HG02970 (cell line): ENCODE data around the gene WDTC1.

Experiments
- ATAC-seq: cut with Tn5 transposase; IDR thresholded peaks from one replicate; pipeline ENCODE4 v1.9.1; 2021; ENCODE audit warnings: mild to moderate bottlenecking, moderate library complexity, moderate number of reproducible peaks; ENCODE audit not compliant: unreplicated experiment, low FRiP score

The WDTC1 gene

DNA sequence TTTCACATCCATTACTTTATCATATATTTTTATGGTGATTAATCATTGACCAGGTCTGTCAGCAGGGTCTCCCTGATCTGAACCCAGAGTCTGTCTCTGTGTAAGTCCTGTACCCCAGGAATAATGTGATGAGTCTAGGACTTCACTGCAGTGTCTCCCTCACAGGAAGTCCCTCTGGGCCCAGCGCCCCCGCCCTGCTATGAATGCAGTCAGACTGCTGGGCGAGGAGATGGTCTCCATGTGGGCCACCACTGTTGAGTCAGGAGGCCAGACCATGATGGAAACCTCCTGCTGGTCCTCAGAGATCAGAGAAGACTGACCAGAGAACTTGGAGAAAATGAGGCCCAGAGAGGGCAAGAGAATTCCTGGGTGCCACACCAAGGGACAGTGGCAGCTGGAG, 97.0 kb downstream of the WDTC1 start:
- ATAC-seq, result no peak

DNA sequence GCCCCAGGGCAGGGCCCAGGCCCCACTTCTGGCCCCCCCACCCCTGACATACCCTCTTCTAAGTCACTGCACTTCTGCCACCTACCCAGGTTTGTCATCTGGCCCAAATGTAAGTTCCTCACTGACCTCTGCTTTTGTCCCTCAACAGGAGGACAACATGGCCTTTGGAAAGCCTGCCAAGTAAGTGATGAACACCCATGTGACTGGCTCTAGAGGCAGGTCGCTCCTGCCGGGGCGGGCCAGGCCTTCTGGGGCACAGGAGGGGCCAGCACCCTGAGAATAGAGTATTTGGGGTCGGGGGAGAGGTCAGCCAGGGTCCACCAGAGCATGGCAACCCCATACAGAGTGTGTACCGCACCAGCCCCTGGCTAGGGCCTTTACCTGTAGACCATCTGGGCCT, 97.5 kb downstream of the WDTC1 start:
- ATAC-seq, result no peak

DNA sequence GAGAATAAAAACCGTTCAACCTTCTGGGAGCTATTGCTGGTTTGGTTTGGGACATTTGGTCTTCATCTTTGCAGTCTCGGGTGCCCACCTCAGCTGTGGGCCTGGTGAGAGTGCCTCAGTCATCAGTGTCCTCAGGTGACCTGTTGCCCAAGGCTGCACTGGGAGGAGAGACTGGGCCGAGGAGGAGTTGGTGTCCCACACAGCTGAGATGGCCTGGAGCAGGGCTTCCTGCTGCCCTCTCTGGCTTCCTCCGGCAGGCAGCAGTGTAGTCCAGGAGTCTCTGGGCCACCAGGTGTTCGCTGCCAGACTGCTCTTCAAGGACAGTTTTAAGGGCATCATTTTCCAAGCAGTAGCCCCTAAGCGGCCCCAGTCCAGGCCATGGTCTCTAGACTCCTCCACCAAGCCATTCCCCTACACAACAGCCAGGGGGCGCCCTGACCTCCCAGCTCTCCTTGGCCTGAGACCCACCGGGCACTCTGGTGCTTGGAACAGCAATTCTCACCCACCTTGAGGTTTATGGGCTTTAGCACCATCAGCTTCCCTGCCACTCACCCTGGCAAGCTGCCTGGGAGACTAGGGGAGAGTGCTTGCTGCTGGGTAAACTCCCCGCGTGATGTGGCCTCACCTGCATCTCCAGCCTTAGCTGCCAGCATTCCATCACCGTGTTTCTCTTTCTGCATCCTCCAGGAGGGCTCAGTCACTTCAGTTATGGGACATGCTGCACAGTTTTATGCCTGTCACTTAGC, 98.3 kb downstream of the WDTC1 start:
- no peak for ATAC-seq

DNA sequence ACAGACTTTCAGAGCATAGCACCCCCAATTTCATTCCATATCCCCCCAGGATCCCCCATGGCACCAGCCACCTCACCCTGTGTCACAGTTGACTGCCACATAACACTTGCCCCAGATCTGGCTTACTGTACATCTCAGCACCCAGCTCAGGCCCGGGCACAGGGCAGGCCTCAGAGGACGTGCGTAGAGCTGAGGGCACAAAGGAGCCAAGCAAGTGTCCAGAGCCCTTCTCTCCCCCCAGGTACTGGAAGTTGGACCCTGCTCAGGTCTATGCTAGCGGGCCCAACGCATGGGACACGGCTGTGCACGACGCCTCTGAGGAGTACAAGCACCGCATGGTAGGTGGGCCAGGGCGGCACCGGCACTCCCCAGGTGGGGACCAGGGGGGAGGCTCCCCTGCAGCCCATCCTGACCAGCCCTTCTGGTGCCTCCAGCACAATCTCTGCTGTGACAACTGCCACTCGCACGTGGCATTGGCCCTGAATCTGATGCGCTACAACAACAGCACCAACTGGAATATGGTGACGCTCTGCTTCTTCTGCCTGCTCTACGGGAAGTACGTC, 99.4 kb downstream of the WDTC1 start:
- no peak for ATAC-seq

DNA sequence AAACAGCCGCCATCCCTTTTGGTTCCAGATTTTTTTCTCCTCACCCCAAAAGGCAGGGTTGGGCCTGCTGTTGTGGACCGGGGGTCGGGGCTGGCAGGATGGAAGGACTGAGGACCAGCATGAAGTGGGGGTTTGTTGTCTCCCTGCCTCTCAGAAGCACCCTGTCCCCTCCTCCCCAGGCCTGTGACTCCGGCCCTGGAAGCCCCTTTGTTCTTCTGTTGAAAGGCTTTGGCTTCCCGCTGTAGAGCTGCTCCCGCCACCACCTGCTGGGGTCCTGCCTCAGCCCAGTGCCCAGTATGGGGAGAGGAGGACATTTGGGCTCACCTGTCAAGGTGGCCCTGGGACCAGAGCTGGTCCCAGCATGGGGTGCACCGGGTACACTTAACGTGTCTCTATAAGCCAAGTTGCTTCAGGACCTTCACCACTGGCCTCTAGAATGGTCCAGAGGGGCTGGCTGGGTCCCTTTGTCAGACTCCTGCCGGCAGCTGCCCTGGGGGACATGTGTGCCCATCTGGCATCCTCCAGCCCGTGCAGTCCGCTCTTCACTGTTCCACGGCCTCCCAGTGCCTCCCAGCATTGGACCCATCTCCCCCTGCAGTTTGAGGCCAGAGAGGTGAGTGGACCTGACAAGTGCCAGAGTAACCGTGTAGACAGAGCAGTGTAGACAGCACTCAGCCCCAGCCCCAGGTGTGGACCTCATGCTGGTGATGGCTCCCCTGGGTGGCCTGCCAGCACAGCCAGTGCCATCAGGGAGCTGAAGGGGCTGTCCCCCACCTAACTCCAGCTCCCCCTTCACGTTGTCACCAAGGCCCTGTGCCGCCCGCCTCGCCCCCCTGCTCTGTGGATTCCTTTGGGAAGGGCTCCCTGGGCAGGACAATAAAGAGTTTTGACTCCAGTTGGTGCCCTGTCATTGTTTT, 101.3 kb downstream of the WDTC1 start:
- no peak for ATAC-seq

DNA sequence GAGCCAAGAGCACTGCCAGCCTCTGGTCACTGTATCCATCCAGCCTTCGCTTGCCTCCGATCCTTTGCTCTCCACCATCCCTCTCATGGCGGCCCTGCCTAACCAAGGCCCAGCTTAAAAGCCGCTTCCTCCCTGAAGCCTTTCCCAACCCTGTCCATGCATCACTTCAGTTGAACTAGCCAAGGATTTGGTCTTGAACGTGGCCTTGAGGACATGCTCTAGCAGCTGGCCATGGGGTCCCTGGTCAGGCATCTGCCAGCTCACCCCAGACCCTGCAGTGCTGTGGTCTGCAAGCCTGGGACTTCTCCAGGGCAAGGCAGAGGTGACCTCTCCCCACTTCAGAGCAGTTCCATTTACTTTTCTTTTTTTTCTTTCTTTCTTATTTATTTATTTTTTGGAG, 102.3 kb downstream of the WDTC1 start:
- no peak for ATAC-seq

DNA sequence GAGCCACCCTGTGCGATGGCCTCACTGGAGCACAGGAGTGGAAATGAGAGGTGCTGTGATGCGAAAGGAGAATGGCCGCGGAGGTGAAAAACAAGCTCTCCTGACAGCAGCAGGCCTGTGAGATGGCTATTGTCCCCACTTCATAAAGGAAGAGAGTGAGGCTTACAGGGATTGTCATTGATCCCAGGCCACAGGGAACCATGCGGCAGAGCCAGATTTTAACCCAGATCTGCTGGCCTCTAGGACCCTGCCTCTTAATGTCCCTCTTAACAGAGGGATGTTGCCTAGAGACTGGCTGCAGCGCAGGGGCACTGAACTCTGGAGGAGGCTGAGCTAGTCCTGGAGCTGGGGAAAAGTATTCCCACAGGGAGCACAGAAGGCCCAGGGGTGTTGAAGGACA, 104.3 kb downstream of the WDTC1 start:
- ATAC-seq, result no peak

DNA sequence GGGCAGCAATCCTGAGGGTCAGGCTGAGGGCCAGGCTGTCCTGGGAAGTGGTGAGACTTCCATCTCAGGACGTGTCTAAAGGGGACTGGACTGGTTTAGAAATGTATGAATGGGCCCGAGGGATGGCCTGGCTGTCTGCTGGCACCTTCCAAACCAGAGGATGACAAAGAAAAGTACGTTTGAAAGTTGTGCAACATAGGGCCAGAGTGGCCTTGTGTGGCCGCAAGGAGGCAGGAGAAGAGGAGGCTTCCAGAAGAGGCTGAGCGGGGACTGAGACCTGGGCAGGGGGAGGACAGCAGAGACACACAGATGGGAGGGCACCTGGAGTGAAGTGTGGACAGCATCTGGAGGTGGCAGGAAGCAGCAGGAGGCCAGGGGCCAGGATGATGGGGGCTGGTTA, 104.8 kb downstream of the WDTC1 start:
- no peak for ATAC-seq

DNA sequence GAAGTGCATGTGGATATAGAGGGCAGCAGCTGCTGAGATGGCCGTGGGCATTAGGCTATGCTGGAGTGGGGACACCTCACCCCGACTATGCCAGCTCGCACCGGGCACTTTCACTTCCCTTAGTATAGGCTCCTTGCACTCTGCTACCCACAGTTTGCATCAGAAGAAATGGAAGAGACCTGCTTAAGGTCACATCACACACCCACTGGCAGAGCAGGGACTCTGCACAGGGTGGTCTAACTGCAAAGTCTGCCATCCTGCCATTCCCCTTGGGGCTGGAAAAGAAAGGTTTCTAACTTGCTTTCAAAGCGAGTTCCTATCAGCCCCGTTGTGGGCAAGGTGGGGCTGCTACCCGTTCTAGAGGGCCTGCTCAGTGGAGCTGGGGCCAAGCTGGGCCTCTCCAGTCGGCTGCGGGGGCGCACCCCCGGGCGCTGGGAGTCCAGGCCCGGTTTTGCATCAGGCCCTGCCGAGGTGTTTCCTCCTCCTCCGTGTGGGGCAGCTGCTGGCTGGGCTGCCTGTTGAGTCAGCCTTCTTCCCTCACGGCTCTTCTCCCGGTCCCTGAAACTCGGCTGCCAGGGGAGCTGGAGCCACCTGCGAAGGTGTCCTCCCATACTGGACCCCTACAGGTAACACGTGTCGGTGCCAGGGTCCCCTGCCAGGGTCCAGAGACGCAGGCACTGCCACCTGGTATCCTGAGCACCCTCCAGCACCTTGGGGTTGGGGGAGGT, 107.3 kb downstream of the WDTC1 start, which contains the start of gene SYTL1:
SYTL1 (plus strand) TSS at position 498 of the 728 bp plus-strand sequence. CDS start 3,313 bp downstream, outside the sequence.
- no peak for ATAC-seq

DNA sequence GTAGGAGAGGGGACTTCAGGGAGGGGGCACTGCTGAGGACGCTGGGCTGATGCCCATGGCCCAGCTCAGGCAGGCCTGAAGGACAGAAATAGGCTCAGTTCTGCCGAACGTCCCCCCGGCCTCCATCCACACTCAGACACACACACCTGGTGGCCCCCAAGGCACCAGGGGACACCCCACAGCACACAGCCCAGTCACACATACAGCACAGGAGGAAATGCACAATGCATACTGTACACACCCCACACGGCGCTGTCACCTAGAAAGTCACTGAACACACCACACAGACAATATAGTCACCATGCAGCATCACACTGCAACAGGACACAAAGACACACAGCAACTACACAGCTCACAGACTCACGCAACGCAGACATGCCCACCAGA, 108.0 kb downstream of the WDTC1 start:
- no peak for ATAC-seq

DNA sequence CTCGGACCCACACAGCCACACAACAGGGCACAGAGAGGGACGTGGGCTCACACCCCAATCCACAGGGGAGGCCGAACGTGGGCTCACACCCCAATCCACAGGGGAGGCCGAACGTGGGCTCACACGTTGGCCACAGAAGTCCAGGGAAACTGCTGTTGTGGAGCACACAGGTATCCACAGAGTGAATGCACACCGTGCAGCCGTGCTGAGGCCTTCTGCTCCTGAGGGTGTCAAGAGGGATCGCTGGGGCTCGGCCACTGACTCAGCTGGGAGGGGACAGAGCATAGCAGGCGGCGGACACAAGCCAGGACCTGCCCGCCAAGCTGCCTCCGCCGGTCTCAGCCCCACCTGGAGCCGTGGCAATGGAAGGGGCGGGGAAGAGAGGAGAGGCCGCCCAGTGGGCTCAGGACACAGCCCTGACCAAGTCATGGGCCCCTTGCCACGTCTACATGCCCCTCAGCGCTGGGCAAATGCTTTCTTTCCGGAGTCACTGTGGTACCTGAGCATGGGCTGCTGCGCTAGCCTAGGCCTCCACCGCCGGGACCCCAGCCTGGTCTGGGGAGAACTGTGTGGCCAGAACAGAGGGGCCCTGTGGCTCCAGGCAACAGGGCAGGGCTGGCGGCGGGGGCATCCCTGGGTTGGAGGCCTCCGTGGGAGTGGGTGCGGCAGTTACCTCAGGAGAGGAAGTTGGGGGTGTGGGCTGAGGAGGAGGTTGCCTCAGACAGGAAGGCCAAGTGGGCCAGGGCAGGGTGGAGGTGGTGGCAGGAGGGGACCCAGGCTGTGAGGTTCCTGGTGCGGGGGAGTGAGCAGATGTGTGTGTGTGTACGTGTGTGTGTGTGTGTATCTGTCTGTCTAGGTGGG, 108.6 kb downstream of the WDTC1 start:
- ATAC-seq, result no peak

DNA sequence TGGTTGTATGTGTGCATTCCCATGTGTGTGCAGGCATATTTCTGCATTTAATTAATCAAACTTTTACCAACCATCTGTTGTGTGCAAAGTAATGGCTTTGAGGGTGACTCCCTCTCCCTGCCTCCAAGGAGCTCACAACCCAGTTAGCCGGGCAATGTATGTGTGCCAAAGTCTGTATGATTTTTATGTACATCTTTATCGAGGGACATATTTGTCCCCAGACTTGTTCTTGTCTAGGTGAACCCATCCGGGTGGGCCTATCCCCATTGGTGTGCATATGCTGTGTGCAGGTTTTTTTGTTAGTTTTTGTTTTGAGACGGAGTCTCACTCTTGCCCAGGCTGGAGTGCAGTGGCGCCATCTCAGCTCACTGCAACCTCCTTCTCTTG, 109.2 kb downstream of the WDTC1 start:
- no peak for ATAC-seq

DNA sequence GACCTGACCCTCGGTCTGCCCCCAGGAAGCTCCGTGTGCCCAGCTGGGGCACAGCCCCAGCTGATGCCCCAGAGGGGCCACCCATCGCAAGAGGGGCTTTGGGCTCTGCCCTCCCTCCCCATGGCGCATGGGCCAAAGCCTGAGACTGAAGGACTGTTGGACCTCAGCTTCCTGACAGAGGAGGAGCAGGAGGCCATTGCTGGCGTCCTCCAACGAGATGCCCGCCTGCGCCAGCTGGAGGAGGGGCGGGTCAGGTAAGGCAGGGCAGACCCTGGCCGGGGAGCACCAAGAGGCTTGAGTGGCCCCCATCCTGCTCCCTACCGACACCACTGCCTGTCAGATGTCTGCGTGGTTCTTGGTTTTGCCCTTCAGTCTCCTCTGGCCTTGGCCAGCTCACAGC, 110.8 kb downstream of the WDTC1 start:
- no peak for ATAC-seq

DNA sequence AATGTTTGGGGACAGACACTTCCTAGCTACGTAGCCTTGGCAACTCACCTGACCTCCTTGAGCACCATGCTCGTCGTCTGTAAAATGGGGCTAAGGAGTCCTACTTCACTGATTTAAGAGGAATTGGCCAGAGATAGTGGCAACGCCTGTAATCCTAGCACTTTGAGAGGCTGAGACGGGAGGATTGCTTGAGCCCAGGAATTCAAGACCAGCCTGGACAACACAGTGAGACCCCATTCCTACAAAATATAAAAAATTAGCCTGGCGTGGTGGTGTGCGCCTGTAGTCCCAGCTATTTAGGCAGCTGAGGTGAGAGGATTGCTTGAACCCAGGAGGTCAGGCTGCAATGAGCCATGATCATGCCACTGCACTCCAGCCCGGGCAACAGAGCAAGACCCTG, 111.9 kb downstream of the WDTC1 start:
- ATAC-seq, result no peak

DNA sequence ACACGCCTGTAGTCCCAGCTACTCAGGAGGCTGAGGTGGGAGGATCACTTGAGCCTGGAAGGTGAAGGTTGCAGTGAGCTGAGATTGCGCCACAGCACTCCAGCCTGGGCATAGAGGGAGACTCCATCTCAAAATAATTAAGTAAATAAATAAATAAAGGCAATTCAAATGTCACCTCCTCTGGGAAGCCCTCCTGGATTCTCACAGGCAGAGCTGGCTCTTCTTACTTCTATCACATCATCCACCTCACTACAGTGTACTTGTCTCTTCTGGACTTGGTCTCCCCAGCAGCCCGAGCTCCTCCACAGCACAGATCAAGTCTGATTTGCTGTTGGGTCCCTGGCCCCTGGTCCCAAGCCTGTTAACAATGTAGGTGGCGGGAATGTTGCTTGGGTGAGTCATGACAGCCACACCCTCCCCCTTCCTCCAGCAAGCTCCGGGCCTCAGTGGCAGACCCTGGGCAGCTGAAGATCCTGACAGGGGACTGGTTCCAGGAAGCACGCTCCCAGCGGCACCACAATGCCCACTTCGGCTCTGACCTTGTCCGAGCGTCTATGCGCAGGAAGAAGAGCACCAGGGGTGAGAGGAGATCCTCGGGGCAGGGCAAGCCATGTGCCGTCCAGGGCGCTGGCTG, 112.7 kb downstream of the WDTC1 start:
- no peak for ATAC-seq

DNA sequence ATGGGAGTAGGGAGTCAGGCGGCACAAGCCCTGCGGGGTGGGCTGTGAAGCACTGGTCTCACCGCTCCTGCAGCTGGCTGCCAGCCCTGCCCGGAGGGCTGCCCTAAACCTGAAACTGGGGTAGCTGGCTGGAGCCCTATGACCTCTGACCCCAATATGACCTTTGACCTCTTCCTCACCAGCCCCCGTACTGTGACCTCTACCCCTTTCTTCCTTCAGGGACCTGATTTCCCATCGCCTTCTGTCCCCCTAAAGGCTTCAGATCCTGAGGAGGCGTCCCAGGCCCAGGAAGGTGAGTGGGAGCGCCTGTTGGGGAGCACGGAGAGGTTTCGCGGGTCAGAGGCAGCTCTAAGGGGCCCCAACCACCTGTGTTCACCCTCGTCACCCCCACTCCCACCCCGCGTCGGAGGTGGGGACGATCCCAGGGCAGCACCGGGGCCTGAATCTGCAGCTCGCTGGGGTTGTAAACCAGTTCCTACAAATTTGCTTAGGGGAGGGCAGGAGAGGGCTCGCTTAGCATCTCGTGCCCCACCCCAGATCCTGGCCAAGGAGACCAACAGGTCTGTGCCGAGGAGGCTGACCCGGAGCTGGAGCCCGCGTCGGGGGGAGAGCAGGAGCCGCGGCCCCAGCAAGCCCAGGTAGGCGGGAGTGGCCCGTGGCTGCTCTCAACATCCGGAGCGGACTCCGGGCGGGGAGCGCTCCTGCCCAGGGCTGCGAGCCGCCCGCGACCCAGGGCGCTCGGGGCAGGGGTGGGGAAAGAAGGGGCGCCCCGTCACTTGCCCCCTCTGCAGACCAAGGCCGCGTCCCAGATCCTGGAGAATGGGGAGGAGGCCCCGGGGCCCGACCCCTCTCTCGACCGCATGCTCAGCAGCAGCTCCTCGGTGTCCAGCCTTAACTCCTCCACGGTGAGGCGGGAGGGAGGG, 114.7 kb downstream of the WDTC1 start:
- ATAC-seq, result no peak

DNA sequence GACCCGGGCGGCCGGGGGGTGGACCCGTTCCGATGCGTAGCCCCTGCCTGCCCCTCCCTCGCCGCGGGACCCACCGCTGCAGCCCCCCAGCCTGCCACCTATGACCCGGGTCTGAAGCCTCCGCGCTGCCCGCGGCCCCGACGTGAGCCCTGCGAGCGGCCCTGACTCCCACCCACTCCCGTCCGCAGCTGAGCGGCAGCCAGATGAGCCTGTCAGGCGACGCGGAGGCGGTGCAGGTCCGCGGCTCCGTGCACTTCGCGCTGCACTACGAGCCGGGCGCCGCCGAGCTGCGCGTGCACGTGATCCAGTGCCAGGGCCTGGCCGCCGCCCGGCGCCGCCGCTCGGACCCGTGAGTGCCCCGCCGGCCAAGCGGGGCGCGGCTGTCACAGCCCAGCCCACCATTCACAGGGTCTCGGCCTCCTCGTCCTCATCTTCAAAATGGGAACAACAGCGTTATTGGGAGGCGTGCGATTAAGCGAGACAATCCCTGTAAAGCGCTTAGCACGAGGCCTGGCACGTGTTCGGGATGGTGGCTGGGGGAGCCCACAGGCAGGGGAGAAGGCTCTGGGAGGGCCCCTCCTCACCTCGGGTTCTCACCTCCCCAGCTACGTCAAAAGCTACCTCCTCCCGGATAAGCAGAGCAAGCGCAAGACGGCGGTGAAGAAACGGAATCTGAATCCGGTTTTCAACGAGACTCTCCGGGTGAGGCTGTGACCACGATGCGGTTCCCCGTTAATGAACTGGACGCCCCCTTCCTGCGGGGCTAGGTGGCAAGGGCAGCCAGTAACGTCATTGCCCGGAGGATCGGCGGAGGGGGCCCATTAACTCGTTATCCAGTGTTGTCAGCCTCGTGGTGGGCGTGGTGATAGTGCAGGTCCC, 115.6 kb downstream of the WDTC1 start:
- ATAC-seq, result no peak
